Fibroblast of pulmonary artery (primary cell): Measurements from ENCODE around the gene CELF6.
"Not testable (repeated sequence)": the region's sequence is repeated elsewhere in the genome, so short reads cannot be mapped to it uniquely, and the experiment has no call there.

ENCODE experiments used
- DNase-seq: peaks from one replicate; pipeline ENCODE4 v3.0.0-alpha.2; 2010; ENCODE audit warnings: low read depth
- H3K4me3 ChIP-seq: replicated peaks from 2 replicates; pipeline ENCODE4 v1.5.1; 2011; ENCODE audit warnings: low read depth, mild to moderate bottlenecking, control low read depth, low read length, moderate library complexity
- TF ChIP-seq, protein P1 (sequence below): IDR thresholded peaks from 2 replicates; pipeline ENCODE4 v1.5.1; 2011; ENCODE audit warnings: mild to moderate bottlenecking, control low read depth, low read length, inconsistent platforms; ENCODE audit errors: missing control alignments

CELF6 gene

DNA sequence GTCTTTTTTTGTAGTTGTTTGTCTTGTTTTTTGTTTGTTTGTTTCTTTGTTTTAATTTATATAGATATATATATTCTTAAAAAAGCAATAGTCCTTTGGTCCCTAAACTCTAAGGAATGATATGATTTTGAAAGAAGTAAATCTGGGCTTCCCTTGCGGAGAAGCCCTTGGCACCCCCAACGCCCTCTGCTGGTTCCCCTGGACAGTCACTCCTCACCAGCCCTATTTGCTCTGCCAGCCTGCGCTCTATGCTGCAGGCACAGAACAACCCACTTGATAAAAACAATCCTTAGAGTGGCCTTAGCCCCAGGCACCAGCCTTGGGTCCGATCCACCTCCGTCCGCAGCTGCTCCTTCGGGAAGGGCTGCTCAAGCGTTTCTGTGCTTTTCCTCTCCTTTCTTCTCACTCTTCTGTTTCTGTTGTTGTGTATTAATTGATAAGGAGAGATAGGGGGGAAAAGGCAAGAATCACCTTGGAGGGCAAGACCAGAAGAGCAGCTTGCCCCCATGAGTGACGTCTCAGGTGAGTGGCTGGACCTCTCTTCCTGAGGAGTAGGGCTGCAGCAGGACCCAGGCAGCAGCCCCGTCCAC is 33.9 kb downstream of the CELF6 start:
- no peak overlapping the region for H3K4me3 ChIP-seq
- peak; percentile 54 for DNase-seq
- TF ChIP-seq, protein P1, sequence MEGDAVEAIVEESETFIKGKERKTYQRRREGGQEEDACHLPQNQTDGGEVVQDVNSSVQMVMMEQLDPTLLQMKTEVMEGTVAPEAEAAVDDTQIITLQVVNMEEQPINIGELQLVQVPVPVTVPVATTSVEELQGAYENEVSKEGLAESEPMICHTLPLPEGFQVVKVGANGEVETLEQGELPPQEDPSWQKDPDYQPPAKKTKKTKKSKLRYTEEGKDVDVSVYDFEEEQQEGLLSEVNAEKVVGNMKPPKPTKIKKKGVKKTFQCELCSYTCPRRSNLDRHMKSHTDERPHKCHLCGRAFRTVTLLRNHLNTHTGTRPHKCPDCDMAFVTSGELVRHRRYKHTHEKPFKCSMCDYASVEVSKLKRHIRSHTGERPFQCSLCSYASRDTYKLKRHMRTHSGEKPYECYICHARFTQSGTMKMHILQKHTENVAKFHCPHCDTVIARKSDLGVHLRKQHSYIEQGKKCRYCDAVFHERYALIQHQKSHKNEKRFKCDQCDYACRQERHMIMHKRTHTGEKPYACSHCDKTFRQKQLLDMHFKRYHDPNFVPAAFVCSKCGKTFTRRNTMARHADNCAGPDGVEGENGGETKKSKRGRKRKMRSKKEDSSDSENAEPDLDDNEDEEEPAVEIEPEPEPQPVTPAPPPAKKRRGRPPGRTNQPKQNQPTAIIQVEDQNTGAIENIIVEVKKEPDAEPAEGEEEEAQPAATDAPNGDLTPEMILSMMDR: peak; percentile 64

DNA sequence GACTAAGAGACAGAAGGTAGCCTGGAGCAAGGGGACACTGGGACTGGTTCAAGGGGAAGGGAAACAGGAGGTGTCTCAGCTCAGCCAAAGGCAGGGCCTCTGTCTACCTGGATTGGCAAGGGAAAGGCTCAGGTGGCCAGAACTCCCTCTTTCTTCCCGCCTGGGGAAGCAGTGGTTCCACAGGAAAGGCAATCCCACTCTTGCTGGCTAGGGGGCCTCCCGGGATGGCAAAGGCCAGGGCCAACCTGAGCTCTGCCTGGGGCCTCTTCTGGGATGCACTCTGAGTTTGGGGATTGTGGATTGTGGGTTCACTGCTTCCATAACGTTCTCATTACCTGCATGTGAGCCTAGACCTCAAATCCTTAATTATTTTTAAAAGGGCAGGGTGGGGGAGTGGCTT is 34.6 kb downstream of the CELF6 start:
- no peak overlapping the region for H3K4me3 ChIP-seq
- DNase-seq: no peak
- TF ChIP-seq, protein P1: no peak

DNA sequence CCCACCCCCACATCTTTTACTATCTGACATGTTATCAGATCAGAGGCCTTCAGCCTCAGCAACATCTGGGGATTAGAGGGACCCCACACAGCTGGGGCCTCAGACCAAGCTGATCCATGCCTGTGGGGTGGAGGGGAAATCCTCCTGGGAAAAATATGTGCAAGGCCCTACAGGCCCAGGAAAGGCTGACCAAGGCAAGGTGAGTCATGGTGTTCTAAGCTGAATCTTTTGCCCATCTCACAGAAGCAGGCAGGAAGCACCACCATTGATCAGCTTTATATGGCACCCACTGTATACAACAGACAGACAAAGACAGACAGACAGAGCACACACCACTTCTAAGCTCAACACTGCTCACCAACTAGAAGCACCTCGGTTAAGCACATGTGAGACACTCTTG is 35.2 kb downstream of the CELF6 start:
- DNase-seq: no peak
- no peak overlapping the region for H3K4me3 ChIP-seq
- TF ChIP-seq, protein P1: no peak

DNA sequence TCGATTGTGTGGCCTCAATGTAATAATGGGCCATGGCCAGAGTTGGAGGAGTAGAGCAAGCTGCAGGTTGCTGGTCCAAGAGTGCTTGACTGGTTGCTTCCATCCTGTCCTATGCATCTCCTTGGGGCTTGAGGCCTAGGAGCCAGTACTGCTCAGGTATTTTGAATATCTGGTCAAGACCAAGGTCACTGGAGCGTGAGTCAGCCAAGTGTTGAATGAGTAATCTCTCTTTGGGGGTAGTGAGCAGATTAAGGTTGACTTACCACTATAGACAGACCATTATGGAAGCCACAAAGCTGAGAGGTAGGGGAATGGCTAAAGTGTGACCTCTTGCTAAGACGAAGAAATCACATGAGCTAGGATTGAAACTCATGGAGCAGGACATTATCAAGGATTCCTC is 38.2 kb downstream of the CELF6 start:
- H3K4me3 ChIP-seq: no peak overlapping the region
- TF ChIP-seq, protein P1: no peak
- DNase-seq: no peak

DNA sequence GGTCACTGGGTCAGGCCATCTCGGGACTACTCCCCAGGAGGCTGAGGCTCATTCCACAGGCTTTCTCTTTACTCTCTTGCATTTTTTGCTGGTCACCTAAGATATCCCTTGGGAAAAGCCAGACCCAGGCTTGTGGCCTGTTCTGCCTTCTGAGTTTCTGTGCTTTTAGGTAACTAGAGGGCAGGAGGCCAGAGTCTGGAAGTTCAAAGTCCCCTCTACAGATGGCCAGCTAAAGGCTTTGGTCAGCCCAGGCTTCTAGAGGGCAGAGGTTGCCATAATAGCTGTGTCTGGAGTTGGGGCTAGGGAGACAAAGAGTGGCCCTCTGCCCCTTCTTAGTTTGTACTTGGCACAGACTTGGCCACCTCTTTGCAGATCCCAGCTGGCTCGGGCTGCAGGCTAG is 39.2 kb downstream of the CELF6 start:
- no peak for DNase-seq
- TF ChIP-seq, protein P1: no peak

DNA sequence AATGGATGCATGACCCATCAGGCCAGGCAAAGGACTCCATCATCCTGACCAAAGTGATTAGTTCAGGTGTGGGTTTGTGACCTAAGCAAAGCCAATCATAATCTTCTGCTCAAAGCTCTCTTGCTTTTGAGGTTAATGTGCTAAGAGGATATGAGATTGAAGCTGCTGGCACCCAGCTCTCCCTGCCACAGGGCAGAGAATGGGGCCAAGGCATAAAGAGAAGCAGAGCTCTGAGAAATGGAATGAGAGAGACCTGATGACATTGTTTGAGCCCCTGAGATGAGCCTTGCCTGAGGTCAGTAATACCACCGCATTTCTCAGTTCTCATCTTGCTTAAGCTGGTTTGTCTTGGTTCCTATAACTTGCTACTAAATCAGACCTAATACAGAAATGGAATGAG is 41.2 kb downstream of the CELF6 start:
- TF ChIP-seq, protein P1: no peak
- no peak overlapping the region for H3K4me3 ChIP-seq
- DNase-seq: no peak

More for the DNA sequence above, 39.2 kb downstream of the CELF6 start:
- no peak overlapping the region for H3K4me3 ChIP-seq

DNA sequence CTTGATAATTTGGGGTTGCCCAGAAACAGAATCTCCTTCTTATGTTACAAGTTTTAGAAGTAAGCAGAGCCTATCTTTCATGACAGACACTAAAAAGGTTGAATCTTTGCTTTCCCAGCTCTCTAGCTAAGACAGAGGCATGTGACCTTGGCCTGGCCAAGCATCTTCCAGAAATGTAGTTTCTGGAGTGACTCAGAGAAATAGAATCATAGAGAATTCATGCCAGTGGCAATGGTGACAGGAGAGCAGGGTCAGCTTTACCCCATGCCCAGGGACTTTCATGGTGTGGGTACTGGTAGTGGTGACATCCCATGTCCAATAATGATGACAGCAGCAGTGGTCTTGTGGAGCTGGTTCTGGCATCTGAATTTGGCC is 43.6 kb downstream of the CELF6 start:
- DNase-seq: no peak

DNA sequence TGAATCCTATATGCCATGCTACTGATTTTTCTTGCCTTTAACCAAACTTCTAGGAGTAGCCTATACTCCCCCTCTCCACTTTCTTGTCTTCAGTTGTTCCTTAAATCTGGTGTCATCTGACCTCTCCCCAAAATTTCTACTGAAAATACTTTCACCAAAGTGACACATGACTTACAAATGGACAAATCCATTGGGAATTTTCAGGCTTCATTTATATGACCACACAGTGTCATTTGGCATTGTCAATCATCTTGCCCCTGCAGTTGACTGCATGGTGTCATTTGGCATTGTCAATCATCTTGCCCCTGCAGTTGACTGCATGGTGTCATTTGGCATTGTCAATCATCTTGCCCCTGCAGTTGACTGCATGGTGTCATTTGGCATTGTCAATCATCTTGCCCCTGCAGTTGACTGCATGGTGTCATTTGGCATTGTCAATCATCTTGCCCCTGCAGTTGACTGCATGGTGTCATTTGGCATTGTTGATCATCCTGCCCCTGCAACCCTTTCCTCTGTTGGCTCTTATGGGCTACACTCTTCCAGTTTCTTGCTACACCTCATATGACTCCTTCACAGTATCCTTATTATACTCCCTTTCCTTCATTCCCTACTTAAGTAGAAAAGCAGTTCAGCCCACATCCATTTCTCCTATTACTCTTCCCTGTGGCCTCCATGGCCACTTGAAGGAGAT is 44.2 kb downstream of the CELF6 start:
- DNase-seq, H3K4me3 ChIP-seq: not testable (repeated sequence)

More for the DNA sequence above, 43.6 kb downstream of the CELF6 start:
- H3K4me3 ChIP-seq: no peak overlapping the region
- TF ChIP-seq, protein P1: no peak
